ENCODE results near the gene AEBP2.
"Not testable (repeated sequence)": the region's sequence is repeated elsewhere in the genome, so short reads cannot be mapped to it uniquely, and the experiment has no call there.

Gene AEBP2

GRCh38 chr12:19545301-19545700, 106.0 kb downstream of the AEBP2 start:
- no peak for TF ChIP-seq ZFX (IDR thresholded peaks at IDR 0.05)
- TF ChIP-seq, protein P1, sequence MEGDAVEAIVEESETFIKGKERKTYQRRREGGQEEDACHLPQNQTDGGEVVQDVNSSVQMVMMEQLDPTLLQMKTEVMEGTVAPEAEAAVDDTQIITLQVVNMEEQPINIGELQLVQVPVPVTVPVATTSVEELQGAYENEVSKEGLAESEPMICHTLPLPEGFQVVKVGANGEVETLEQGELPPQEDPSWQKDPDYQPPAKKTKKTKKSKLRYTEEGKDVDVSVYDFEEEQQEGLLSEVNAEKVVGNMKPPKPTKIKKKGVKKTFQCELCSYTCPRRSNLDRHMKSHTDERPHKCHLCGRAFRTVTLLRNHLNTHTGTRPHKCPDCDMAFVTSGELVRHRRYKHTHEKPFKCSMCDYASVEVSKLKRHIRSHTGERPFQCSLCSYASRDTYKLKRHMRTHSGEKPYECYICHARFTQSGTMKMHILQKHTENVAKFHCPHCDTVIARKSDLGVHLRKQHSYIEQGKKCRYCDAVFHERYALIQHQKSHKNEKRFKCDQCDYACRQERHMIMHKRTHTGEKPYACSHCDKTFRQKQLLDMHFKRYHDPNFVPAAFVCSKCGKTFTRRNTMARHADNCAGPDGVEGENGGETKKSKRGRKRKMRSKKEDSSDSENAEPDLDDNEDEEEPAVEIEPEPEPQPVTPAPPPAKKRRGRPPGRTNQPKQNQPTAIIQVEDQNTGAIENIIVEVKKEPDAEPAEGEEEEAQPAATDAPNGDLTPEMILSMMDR (conservative IDR thresholded peaks at IDR 0.05), result no peak
- H3K27ac ChIP-seq, result no peak overlapping the region

- H3K27ac ChIP-seq, result no peak overlapping the region
- TF ChIP-seq, protein P1 (conservative IDR thresholded peaks at IDR 0.05), result no peak
- no peak for TF ChIP-seq ZFX (IDR thresholded peaks at IDR 0.05)
These were observed 106.7 kb downstream of the AEBP2 start for GRCh38 chr12:19546027-19546426.

GRCh38 chr12:19546611-19547162, 107.4 kb downstream of the AEBP2 start:
- H3K27ac ChIP-seq, result no peak overlapping the region
- TF ChIP-seq ZFX (IDR thresholded peaks at IDR 0.05), result no peak
- TF ChIP-seq, protein P1 (conservative IDR thresholded peaks at IDR 0.05), result no peak

DNA sequence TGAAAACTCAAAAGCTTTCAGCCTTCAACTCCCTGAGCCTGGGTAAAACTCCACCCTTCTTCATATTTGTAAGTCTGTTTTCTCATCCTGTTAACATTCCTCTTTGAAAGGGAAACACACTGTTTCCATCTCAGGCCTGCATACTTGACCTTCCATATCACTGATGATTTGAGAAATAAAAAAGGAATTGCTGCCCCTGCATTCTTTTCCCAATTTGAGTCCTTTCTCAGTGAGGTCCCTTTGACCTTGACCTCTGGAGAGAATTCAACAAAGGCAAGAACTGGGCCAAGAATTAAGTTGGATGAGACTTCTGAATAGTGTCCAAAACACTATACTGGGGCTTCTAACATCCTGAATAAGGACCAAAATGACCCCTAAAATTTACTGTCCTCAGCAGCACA, 108.0 kb downstream of the AEBP2 start:
- H3K27ac ChIP-seq, result no peak overlapping the region
- TF ChIP-seq, protein P1 (conservative IDR thresholded peaks at IDR 0.05), result no peak
- TF ChIP-seq ZFX (IDR thresholded peaks at IDR 0.05), result no peak

DNA sequence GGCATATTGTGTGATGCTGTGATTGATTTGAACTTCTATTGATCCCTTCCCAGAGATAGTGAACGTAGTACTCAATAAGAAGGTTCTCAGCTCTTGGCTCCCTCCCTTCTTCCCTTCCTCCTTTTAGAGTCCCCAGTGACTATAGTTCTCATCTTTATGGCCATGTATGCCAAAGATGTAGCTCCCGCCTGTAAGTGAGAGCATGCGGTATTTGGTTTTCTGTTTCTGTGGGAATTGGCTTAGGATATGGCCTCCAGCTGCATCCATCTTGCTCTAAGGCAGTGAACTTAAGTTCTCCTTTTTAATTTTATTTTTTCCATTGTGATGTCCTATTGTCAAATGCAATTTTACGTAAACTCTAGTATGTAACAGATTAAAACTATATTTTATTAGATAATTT, 109.5 kb downstream of the AEBP2 start:
- TF ChIP-seq, protein P1 (conservative IDR thresholded peaks at IDR 0.05), result no peak
- no peak for TF ChIP-seq ZFX (IDR thresholded peaks at IDR 0.05)
- H3K27ac ChIP-seq, result no peak overlapping the region

- H3K27ac ChIP-seq, result no peak overlapping the region
- TF ChIP-seq, protein P1 (conservative IDR thresholded peaks at IDR 0.05), result no peak
- no peak for TF ChIP-seq ZFX (IDR thresholded peaks at IDR 0.05)
These were observed 111.3 kb downstream of the AEBP2 start for GRCh38 chr12:19550626-19551025.

DNA sequence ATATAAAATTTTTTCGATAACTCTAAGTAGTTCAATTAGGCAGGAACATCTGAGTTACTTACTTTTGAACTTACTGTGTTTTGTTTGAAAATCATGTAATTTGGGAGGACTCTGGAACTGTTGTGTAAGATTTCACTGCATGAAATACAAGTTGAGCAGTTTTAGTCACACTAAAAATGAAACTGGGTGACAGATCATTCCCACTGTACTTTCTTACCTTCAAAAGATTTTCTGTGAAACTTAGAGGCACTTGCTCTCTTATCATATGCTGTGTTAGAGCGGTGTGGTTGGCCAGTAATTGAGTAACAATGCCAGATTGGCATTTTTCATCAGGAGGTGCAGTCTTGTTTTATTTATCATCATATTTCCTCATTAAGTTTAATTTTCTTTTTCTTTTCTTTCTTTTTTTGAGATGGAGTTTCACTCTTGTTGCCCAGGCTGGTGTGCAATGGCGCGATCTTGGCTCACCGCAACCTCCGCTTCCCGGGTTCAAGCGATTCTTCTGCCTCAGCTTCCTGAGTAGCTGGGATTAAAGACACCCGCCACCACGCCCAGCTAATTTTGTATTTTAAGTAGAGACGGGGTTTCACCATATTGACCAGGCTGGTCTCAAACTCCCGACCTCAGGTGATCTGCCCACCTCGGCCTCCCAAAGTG, 113.3 kb downstream of the AEBP2 start:
- H3K27ac ChIP-seq, result not testable (repeated sequence)

DNA sequence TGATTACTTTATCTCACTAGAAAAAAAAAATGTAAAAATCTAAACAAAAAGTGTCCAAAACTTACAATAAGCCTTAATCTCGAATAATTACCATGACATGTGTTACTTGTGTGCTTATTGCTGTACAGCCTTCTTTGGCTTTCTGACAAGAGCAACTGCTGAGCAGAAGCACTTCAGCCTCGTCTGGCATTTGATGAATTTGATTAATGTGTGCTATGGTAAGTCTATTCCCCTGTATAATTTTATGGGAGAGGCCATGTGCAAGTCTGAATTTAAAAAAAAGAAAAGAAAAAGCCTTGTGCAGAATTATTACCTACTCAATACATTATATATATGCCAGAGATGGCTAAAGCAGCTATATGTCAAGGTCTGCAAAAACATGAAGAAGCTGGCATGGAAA, 113.9 kb downstream of the AEBP2 start:
- no peak overlapping the region for H3K27ac ChIP-seq
- TF ChIP-seq ZFX (IDR thresholded peaks at IDR 0.05), result no peak
- TF ChIP-seq, protein P1 (conservative IDR thresholded peaks at IDR 0.05), result no peak
